ENCODE data around the gene PIK3C2A. TPM values are rescaled to one million over a fixed set of nuclear protein-coding genes. Genes with fewer than 3 reads are reported as not detected.

Gene PIK3C2A
- total RNA-seq, 1 experiment from 2014 or later, result 13.6 TPM

DNA sequence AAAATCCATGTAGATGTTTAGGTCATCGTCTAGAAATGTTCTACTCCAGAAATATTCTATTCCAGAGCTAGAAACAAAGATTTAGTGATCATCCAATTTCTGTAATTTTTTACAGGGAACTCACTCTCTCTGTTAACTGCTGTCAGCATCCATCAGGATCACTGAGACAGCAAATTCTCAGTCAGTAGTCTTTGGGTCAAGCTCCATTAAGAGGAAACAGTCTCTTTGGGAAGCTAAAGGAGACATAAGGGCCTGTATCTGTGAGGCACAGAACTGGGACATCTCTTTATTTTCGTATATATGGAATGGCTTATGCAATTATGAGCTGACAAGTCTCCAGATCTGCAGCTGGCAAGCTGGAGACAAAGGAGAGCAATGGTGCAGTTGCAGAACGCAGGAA, 48.3 kb downstream of the PIK3C2A start:
- DNase-seq (ENCODE audit: low read depth), result no peak

Other genes starting within 250 kb of the PIK3C2A start
- 0.48 and 1.3 TPM in 2 replicates for gene PLEKHA7, start 193.6 kb downstream of the PIK3C2A start, total RNA-seq (2014; rRNA removed; shearing (Covaris generic))
- 1,773 and 1,855 TPM in 2 replicates for gene RPS13, start 130.3 kb downstream of the PIK3C2A start, total RNA-seq (2014; rRNA removed; shearing (Covaris generic))
- gene NUCB2, start 68.8 kb upstream of the PIK3C2A start, total RNA-seq (2014; rRNA removed; shearing (Covaris generic)), result 20.1 and 21.1 TPM in 2 replicates
- 0.27 and 0.53 TPM in 2 replicates for gene NCR3LG1, start 143.8 kb upstream of the PIK3C2A start, total RNA-seq (2014; rRNA removed; shearing (Covaris generic))
- gene KCNJ11, start 180.7 kb upstream of the PIK3C2A start, total RNA-seq (2014; rRNA removed; shearing (Covaris generic)), result 0.33 and 0.82 TPM in 2 replicates

All from HT1080 (cell line).